B cell (primary cell): ENCODE measurements around the gene LRRC72. TPM values are rescaled to one million over a fixed set of nuclear protein-coding genes. Genes with fewer than 3 reads are reported as not detected.

ENCODE experiments used
- ATAC-seq: fragments of 200-7000 bp; cut with Tn5 transposase; one replicate; pipeline ENCODE4 v1.10.0; 2021; ENCODE audit warnings: low read depth, mild to moderate bottlenecking, moderate number of reproducible peaks, moderate library complexity
- CTCF ChIA-PET: fragments of 350-600 bp; sonication (Branson Sonifier 250); formaldehyde crosslinking; loops from one replicate; lab custom pipeline; 2021; ENCODE audit warnings: antibody characterized with exemption, inconsistent platforms; lab: Charles Lee
- POLR2A ChIA-PET: fragments of 350-600 bp; sonication (Branson Sonifier 250); formaldehyde crosslinking; loops from one replicate; lab custom pipeline; 2021; ENCODE audit warnings: antibody characterized with exemption; lab: Charles Lee
- DNase-seq: peaks from one replicate; pipeline ENCODE4 v3.0.0; 2013
- H2AFZ ChIP-seq: 2 replicates; pipeline ENCODE4 v1.6.1; 2012; ENCODE audit warnings: mild to moderate bottlenecking, low read depth, low read length; ENCODE audit not compliant: insufficient read depth, poor library complexity, severe bottlenecking
- H3K27ac ChIP-seq, 2 donors: 1 replicate in 1 of 2; 2 replicates in 1 of 2; pipeline ENCODE4 v1.5.1; 2012 to 2013; ENCODE audit warnings: low read length in 2 of 2, mild to moderate bottlenecking in 2 of 2, moderate library complexity in 1 of 2
- H3K27me3 ChIP-seq, 4 experiments: fragments of 200-600 bp in 1 of 4; sonication (generic) in 1 of 4; replicated peaks in 1 of 4; 1 replicate in 2 of 4; 2 replicates in 2 of 4; pipeline versions ENCODE4 v1.6.1 to v1.7.0; 2013 to 2016; ENCODE audit warnings: low read length in 3 of 4, mild to moderate bottlenecking in 2 of 4, mixed read lengths in 1 of 4, moderate library complexity in 1 of 4; ENCODE audit not compliant: insufficient read depth in 4 of 4, control insufficient read depth in 3 of 4; ENCODE audit errors: control extremely low read depth in 1 of 4
- H3K36me3 ChIP-seq, 2 experiments: replicated peaks in 1 of 2; 1 replicate in 1 of 2; 2 replicates in 1 of 2; pipeline versions ENCODE4 v1.6.1 to v1.7.1; 2013; ENCODE audit warnings: low read length in 1 of 2; ENCODE audit not compliant: insufficient read depth in 2 of 2, control insufficient read depth in 1 of 2; ENCODE audit errors: control extremely low read depth in 1 of 2, extremely low read depth in 1 of 2
- H3K4me1 ChIP-seq, 2 donors: fragments of 200-600 bp in 1 of 2; sonication (generic) in 1 of 2; 1 replicate in 1 of 2; 2 replicates in 1 of 2; pipeline versions ENCODE4 v1.5.1 to v1.6.1; 2013 to 2017; ENCODE audit warnings: low read length in 2 of 2; ENCODE audit not compliant: control insufficient read depth in 2 of 2, insufficient read depth in 2 of 2
- H3K4me2 ChIP-seq: replicated peaks from 2 replicates; pipeline ENCODE3; 2012; ENCODE audit warnings: mild to moderate bottlenecking, low read depth, low read length; ENCODE audit not compliant: poor library complexity, severe bottlenecking
- H3K4me3 ChIP-seq, 5 experiments: fragments of 200-600 bp in 1 of 5; sonication (generic) in 1 of 5; 1 replicate in 3 of 5; 2 replicates in 2 of 5; pipeline versions ENCODE4 v1.5.1 to v1.7.0; 2011 to 2016; ENCODE audit warnings: low read length in 4 of 5, mild to moderate bottlenecking in 4 of 5, low read depth in 2 of 5, control low read depth in 1 of 5, moderate library complexity in 1 of 5; ENCODE audit not compliant: insufficient read depth in 1 of 5; ENCODE audit errors: control extremely low read depth in 1 of 5, extremely low read depth in 1 of 5
- H3K79me2 ChIP-seq: fragments of 200-600 bp; sonication (generic); one replicate; pipeline ENCODE4 v1.6.0; 2016; ENCODE audit warnings: low read length; ENCODE audit not compliant: control insufficient read depth, insufficient read depth
- H3K9ac ChIP-seq: fragments of 200-600 bp; sonication (generic); 2 replicates; pipeline ENCODE4 v1.6.1; 2017; ENCODE audit warnings: mild to moderate bottlenecking, low read length, moderate library complexity
- H3K9me3 ChIP-seq, 3 donors: one replicate each; pipeline versions ENCODE4 v1.6.1 to v1.7.1; 2013; ENCODE audit warnings: low read length in 2 of 3; ENCODE audit not compliant: control insufficient read depth in 2 of 3, insufficient read depth in 1 of 3; ENCODE audit errors: control extremely low read depth in 1 of 3
- H4K20me1 ChIP-seq: 2 replicates; pipeline ENCODE4 v1.6.0; 2012; ENCODE audit warnings: mild to moderate bottlenecking, low read length; ENCODE audit not compliant: insufficient read depth, control insufficient read depth, poor library complexity, severe bottlenecking
- H3K27ac Mint-ChIP-seq: one replicate; pipeline ENCODE4 v1.8.0; 2021; ENCODE audit warnings: mixed read lengths
- H3K27me3 Mint-ChIP-seq: one replicate; pipeline ENCODE4 v1.8.0; 2021; ENCODE audit warnings: mixed read lengths
- H3K4me1 Mint-ChIP-seq: one replicate; pipeline ENCODE4 v1.8.0; 2021; ENCODE audit warnings: mixed read lengths
- H3K4me3 Mint-ChIP-seq: one replicate; pipeline ENCODE4 v1.8.0; 2021; ENCODE audit warnings: mixed read lengths
- H3K9me3 Mint-ChIP-seq: one replicate; pipeline ENCODE4 v1.8.0; 2022; ENCODE audit warnings: mixed read lengths; ENCODE audit not compliant: insufficient read depth
- EZH2 ChIP-seq: IDR thresholded peaks from 2 replicates; pipeline ENCODE4 v1.6.1; 2012; ENCODE audit warnings: borderline replicate concordance, low read depth, mild to moderate bottlenecking, moderate library complexity, low read length; ENCODE audit not compliant: insufficient read depth, poor library complexity, severe bottlenecking
- WGBS: methylation state at CpG from one replicate; pipeline ENCODE4 v1.1.5; 2013; ENCODE audit warnings: missing lambda C conversion rate; ENCODE audit not compliant: insufficient coverage; 5-methylcytosine and 5-hydroxymethylcytosine counted together
- intact Hi-C: fragments of 100-400 bp; cut with micrococcal nuclease; formaldehyde crosslinking; loops from one replicate; pipeline ENCODE4 v1.10.0; 2022
- polyA plus RNA-seq: library from polyadenylated mRNA; depleted of rRNA; stranded (reverse); fragments of >200 nt; gene quantifications from 2 replicates; pipeline ENCODE4 v1.2.3, GENCODE V29; 2012
- total RNA-seq, 2 donors: library from RNA; stranded (reverse); fragments of 120-200 nt in 1 of 2; gene quantifications; 1 replicate in 1 of 2; 2 replicates in 1 of 2; pipeline versions ENCODE4 v1.2.3 to v1.2.4, GENCODE V29; 2013 to 2022
- TF ChIP-seq, protein P1 (sequence below): fragments of 200-600 bp; IDR thresholded peaks from one replicate; pipeline ENCODE4 v1.8.0; 2022; ENCODE audit warnings: antibody characterized with exemption, mild to moderate bottlenecking

Gene LRRC72
- total and polyA plus RNA-seq, 2 donors (not counting 1 experiment from before 2014, with no cell fraction given) = not detected

DNA sequence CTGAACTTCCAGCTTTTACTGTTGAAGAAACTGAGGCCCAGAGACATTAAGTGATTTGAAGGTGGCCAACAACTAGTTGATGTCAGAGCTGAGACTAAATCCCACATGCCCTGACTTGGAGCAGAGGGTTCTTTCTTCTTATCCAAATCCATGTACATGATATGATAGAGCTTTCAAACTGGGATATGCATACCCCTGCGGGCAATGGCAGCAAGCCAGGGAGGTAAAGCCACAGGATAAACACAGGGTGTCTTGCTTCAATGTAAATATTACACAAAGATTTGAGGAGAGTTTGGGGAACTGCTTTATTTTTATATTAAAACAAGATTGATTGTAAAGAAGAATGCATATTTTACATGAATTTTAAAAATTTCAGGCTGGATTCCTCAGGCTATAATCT is 2.3 kb upstream of the LRRC72 start:
- H3K9me3 ChIP-seq = no peaks in the 10 kb centered on the region
- no peak overlapping the region for H3K9ac ChIP-seq
- WGBS = no CpG with 5 or more reads among the region's 1 CpG
- DNase-seq = no peak
- ATAC-seq = no peak
- H3K27me3 ChIP-seq = peaks cover 0 to 3% (median 1%) of the 10 kb centered on the region in 4 experiments
- H3K36me3 ChIP-seq = no peaks in the 10 kb centered on the region
- H3K4me2 ChIP-seq = no peak overlapping the region
- no peak overlapping the region for H2AFZ ChIP-seq
- Mint-ChIP-seq H3K27ac (no peak overlapping the region), H3K9me3 (no peaks in the 10 kb centered on the region), H3K4me3 (no peak overlapping the region), H3K27me3 (peaks cover 13% of the 10 kb centered on the region), H3K4me1 (no peaks in the 10 kb centered on the region)
- POLR2A ChIA-PET = no interaction called here
- TF ChIP-seq, protein P1, sequence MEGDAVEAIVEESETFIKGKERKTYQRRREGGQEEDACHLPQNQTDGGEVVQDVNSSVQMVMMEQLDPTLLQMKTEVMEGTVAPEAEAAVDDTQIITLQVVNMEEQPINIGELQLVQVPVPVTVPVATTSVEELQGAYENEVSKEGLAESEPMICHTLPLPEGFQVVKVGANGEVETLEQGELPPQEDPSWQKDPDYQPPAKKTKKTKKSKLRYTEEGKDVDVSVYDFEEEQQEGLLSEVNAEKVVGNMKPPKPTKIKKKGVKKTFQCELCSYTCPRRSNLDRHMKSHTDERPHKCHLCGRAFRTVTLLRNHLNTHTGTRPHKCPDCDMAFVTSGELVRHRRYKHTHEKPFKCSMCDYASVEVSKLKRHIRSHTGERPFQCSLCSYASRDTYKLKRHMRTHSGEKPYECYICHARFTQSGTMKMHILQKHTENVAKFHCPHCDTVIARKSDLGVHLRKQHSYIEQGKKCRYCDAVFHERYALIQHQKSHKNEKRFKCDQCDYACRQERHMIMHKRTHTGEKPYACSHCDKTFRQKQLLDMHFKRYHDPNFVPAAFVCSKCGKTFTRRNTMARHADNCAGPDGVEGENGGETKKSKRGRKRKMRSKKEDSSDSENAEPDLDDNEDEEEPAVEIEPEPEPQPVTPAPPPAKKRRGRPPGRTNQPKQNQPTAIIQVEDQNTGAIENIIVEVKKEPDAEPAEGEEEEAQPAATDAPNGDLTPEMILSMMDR = no peak
- TF ChIP-seq EZH2 = no peak
- intact Hi-C loops = no loop called here
- CTCF ChIA-PET = interaction anchor here (0.6 kb wide), 1 partner anchor 40 kb away, joined by 3 read pairs; no protein-coding TSS in a partner anchor
- H4K20me1 ChIP-seq = no peaks in the 10 kb centered on the region
- no peak overlapping the region for H3K27ac ChIP-seq
- H3K4me1 ChIP-seq = no peaks in the 10 kb centered on the region
- H3K4me3 ChIP-seq = no peak overlapping the region
- H3K79me2 ChIP-seq = no peaks in the 10 kb centered on the region

GRCh38 chr7:16528520-16528919 is 1.9 kb downstream of the LRRC72 start:
- Histone ChIP-seq H3K4me1 (no peaks in the 10 kb centered on the region), H3K36me3 (no peaks in the 10 kb centered on the region), H3K4me3 (no peak overlapping the region), H3K27me3 (peaks cover 0 to 3% (median 0%) of the 10 kb centered on the region in 4 experiments), H4K20me1 (no peaks in the 10 kb centered on the region), H3K4me2 (no peak overlapping the region), H3K9me3 (no peaks in the 10 kb centered on the region), H3K9ac (no peak overlapping the region), H3K79me2 (no peaks in the 10 kb centered on the region), H2AFZ (no peak overlapping the region), H3K27ac (no peak overlapping the region)
- no peak overlapping the region for H3K27ac Mint-ChIP-seq
- DNase-seq = no peak
- peaks cover 7% of the 10 kb centered on the region for H3K27me3 Mint-ChIP-seq
- H3K4me3 Mint-ChIP-seq = no peak overlapping the region
- ChIA-PET POLR2A (no interaction called here), CTCF (no interaction called here)
- no peaks in the 10 kb centered on the region for H3K4me1 Mint-ChIP-seq
- ATAC-seq = no peak
- intact Hi-C loops = no loop called here
- no peak for TF ChIP-seq EZH2
- TF ChIP-seq, protein P1 = no peak
- H3K9me3 Mint-ChIP-seq = no peaks in the 10 kb centered on the region
